Colon (tissue), 2 donors: Measurements from ENCODE around the gene TMUB1.

Experiments
- FAIRE-seq: peaks from 2 replicates; lab custom pipeline; 2012; peaks lifted over from hg19 to GRCh38; lab: Jason Lieb, UNC
- donor health status: control.
- donor health status: control.

Gene TMUB1

GRCh38 chr7:151083071-151083823 lies at the start of gene TMUB1:
TSS of gene TMUB1 (minus strand) at chr7:151083493. CDS start at chr7:151082563, 930 bp downstream.
- no peak for FAIRE-seq

- FAIRE-seq: no peak
Observed at GRCh38 chr7:151132461-151133205, 49.3 kb upstream of the TMUB1 start.

GRCh38 chr7:151131592-151132293 lies 48.5 kb upstream of the TMUB1 start:
- no peak for FAIRE-seq

- FAIRE-seq: no peak
Observed at GRCh38 chr7:151131224-151131591, 47.9 kb upstream of the TMUB1 start.

- no peak for FAIRE-seq
Observed at GRCh38 chr7:151130741-151131157, 47.5 kb upstream of the TMUB1 start.

GRCh38 chr7:151129960-151130591 lies 46.8 kb upstream of the TMUB1 start:
- FAIRE-seq: no peak

- FAIRE-seq: no peak
Observed at GRCh38 chr7:151129117-151129959, 46.0 kb upstream of the TMUB1 start.

GRCh38 chr7:151128716-151129115 lies 45.4 kb upstream of the TMUB1 start:
- FAIRE-seq: no peak

GRCh38 chr7:151128144-151128543 lies 44.9 kb upstream of the TMUB1 start:
- FAIRE-seq: no peak

- FAIRE-seq: no peak
Observed at GRCh38 chr7:151126491-151127137, 43.3 kb upstream of the TMUB1 start.

- FAIRE-seq: no peak
Observed at GRCh38 chr7:151125846-151126481, 42.7 kb upstream of the TMUB1 start.

GRCh38 chr7:151125470-151125845 lies 42.2 kb upstream of the TMUB1 start:
- no peak for FAIRE-seq

- no peak for FAIRE-seq
Observed at GRCh38 chr7:151124899-151125399, 41.7 kb upstream of the TMUB1 start.

- no peak for FAIRE-seq
Observed at GRCh38 chr7:151124481-151124880, 41.2 kb upstream of the TMUB1 start.

GRCh38 chr7:151123822-151124464 lies 40.6 kb upstream of the TMUB1 start:
- FAIRE-seq: no peak

GRCh38 chr7:151123158-151123821 lies 40.0 kb upstream of the TMUB1 start:
- FAIRE-seq: no peak

- no peak for FAIRE-seq
Observed at GRCh38 chr7:151122796-151123157, 39.5 kb upstream of the TMUB1 start.

GRCh38 chr7:151122276-151122675 lies 39.0 kb upstream of the TMUB1 start:
- no peak for FAIRE-seq
